Ishikawa (cell line): ENCODE results near the gene COX8A.

ENCODE experiments used
- CREB1 ChIP-seq: IDR thresholded peaks from 2 replicates; pipeline ENCODE4 v1.6.1; 2012; ENCODE audit warnings: low read depth
- EP300 ChIP-seq: IDR thresholded peaks from 2 replicates; pipeline ENCODE4 v1.6.1; 2012; ENCODE audit warnings: borderline replicate concordance
- FOXM1 ChIP-seq: IDR thresholded peaks from 2 replicates; pipeline ENCODE4 v1.6.1; 2012; ENCODE audit warnings: low read depth, borderline replicate concordance
- NFIC ChIP-seq: IDR thresholded peaks from 2 replicates; pipeline ENCODE4 v1.6.1; 2012
- TAF1 ChIP-seq: IDR thresholded peaks from 2 replicates; pipeline ENCODE4 v1.6.1; 2012; ENCODE audit warnings: low read depth, mild to moderate bottlenecking
- TF ChIP-seq, protein P1 (sequence below): IDR thresholded peaks from 2 replicates; pipeline ENCODE4 v1.6.1; 2012

- TF ChIP-seq TAF1 (no peak), NFIC (no peak), CREB1 (no peak), EP300 (no peak), FOXM1 (no peak)
- TF ChIP-seq, protein P1, sequence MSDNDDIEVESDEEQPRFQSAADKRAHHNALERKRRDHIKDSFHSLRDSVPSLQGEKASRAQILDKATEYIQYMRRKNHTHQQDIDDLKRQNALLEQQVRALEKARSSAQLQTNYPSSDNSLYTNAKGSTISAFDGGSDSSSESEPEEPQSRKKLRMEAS = no peak
These were observed 39.9 kb downstream of the COX8A start for GRCh38 chr11:64014356-64014755.
